Neural progenitor cell (in vitro differentiated cells): Measurements from ENCODE around the gene CTSK. TPM values are rescaled to one million over a fixed set of nuclear protein-coding genes. Genes with fewer than 3 reads are reported as not detected.

Experiments used
- DNase-seq: peaks from one replicate; pipeline ENCODE4 v3.0.0-alpha.2; 2016; ENCODE audit warnings: low spot score
- H2AFZ ChIP-seq: fragments of 200-600 bp; sonication (generic); replicated peaks from 2 replicates; pipeline ENCODE4 v1.6.1; 2016; ENCODE audit warnings: antibody characterized with exemption
- H3F3A ChIP-seq: fragments of 200-600 bp; sonication (generic); 2 replicates; pipeline ENCODE4 v1.6.1; 2016; ENCODE audit warnings: antibody characterized with exemption, low read depth
- H3K27ac ChIP-seq: fragments of 200-600 bp; sonication (generic); 2 replicates; pipeline ENCODE4 v1.5.1; 2016; ENCODE audit warnings: mild to moderate bottlenecking
- H3K27me3 ChIP-seq: fragments of 200-600 bp; sonication (generic); 2 replicates; pipeline ENCODE4 v1.6.1; 2016; ENCODE audit warnings: mild to moderate bottlenecking, moderate library complexity
- H3K36me3 ChIP-seq: fragments of 200-600 bp; sonication (generic); 2 replicates; pipeline ENCODE4 v1.5.1; 2016
- H3K4me1 ChIP-seq: fragments of 200-600 bp; sonication (generic); 2 replicates; pipeline ENCODE4 v1.6.1; 2016; ENCODE audit warnings: mixed run types
- H3K4me2 ChIP-seq: fragments of 200-600 bp; sonication (generic); 2 replicates; pipeline ENCODE4 v1.6.1; 2016
- H3K4me3 ChIP-seq: fragments of 200-600 bp; sonication (generic); 2 replicates; pipeline ENCODE4 v1.5.1; 2016
- H3K79me2 ChIP-seq: fragments of 200-600 bp; sonication (generic); 2 replicates; pipeline ENCODE4 v1.6.1; 2016; ENCODE audit warnings: low read depth
- H3K9ac ChIP-seq: fragments of 200-600 bp; sonication (generic); 2 replicates; pipeline ENCODE4 v1.6.1; 2016
- H3K9me3 ChIP-seq: fragments of 200-600 bp; sonication (generic); 2 replicates; pipeline ENCODE4 v1.5.1; 2016; ENCODE audit warnings: low read depth
- H4K20me1 ChIP-seq: fragments of 200-600 bp; sonication (generic); 2 replicates; pipeline ENCODE4 v1.6.1; 2016; ENCODE audit warnings: low read depth
- H3K27ac Mint-ChIP-seq: 3 replicates; pipeline ENCODE4 v1.8.0; 2021; ENCODE audit warnings: mixed read lengths
- H3K27me3 Mint-ChIP-seq: 2 replicates; pipeline ENCODE4 v1.8.0; 2022; ENCODE audit warnings: low read depth, mild to moderate bottlenecking, inconsistent platforms, moderate library complexity, mixed read lengths; ENCODE audit not compliant: insufficient read depth
- H3K36me3 Mint-ChIP-seq: 3 replicates; pipeline ENCODE4 v1.8.0; 2021; ENCODE audit warnings: mixed read lengths
- H3K4me1 Mint-ChIP-seq: 3 replicates; pipeline ENCODE4 v1.8.0; 2021; ENCODE audit warnings: mixed read lengths
- H3K4me3 Mint-ChIP-seq: 3 replicates; pipeline ENCODE4 v1.8.0; 2021; ENCODE audit warnings: mild to moderate bottlenecking, moderate library complexity, mixed read lengths
- H3K9me3 Mint-ChIP-seq: 3 replicates; pipeline ENCODE4 v1.8.0; 2020; ENCODE audit warnings: mixed read lengths
- CTCF ChIP-seq: fragments of 200-600 bp; sonication (generic); IDR thresholded peaks from 2 replicates; pipeline ENCODE4 v1.5.1; 2017; ENCODE audit warnings: antibody characterized with exemption, mild to moderate bottlenecking
- EZH2 ChIP-seq: fragments of 200-600 bp; sonication (generic); IDR thresholded peaks from 2 replicates; pipeline ENCODE4 v1.6.1; 2017; ENCODE audit warnings: antibody characterized with exemption, mild to moderate bottlenecking, moderate library complexity
- EZH2phosphoT487 ChIP-seq: fragments of 200-600 bp; sonication (generic); IDR thresholded peaks from 2 replicates; pipeline ENCODE4 v1.6.1; 2017; ENCODE audit warnings: antibody characterized with exemption
- total RNA-seq: library from RNA; depleted of rRNA; stranded (reverse); fragments of >200 nt; gene quantifications from 2 replicates; pipeline ENCODE4 v1.2.3, GENCODE V29; 2015; ENCODE audit warnings: low replicate concordance

CTSK gene
- total RNA-seq, 1 donor from 2014 or later: 6.7 TPM

- H3K27ac Mint-ChIP-seq: peak within 1 kb of the TSS; percentile 23
- Histone ChIP-seq H3K79me2 (no peaks in the 10 kb centered on the region), H4K20me1 (no peaks in the 10 kb centered on the region), H3K4me3 (no peak within 1 kb of the TSS), H3K9ac (no peak within 1 kb of the TSS), H3K27ac (no peak within 1 kb of the TSS), H3K4me1 (no peaks in the 10 kb centered on the region), H2AFZ (peak within 1 kb of the TSS; percentile 1), H3K27me3 (no peaks in the 10 kb centered on the region), H3K4me2 (no peak within 1 kb of the TSS), H3F3A (no peaks in the 10 kb centered on the region), H3K9me3 (no peaks in the 10 kb centered on the region), H3K36me3 (no peaks in the 10 kb centered on the region)
- DNase-seq: no peak
- H3K4me3 Mint-ChIP-seq: no peak within 1 kb of the TSS
- TF ChIP-seq EZH2phosphoT487 (no peak), CTCF (no peak), EZH2 (no peak)
- peaks cover under 1% of the 10 kb centered on the region for H3K36me3 Mint-ChIP-seq
- peaks cover 4% of the 10 kb centered on the region for H3K4me1 Mint-ChIP-seq
- peaks cover 3% of the 10 kb centered on the region for H3K9me3 Mint-ChIP-seq
- H3K27me3 Mint-ChIP-seq: no peaks in the 10 kb centered on the region
Observed at GRCh38 chr1:150765296-150765976, 42.6 kb downstream of the CTSK start, which contains the start of gene CTSS. Gene CTSS, minus strand, starts transcription at chr1:150765778. Its CDS starts 1,015 bp downstream, at chr1:150764763.

GRCh38 chr1:150764617-150765101 lies 43.4 kb downstream of the CTSK start:
- peaks cover 3% of the 10 kb centered on the region for H3K36me3 Mint-ChIP-seq
- H4K20me1 ChIP-seq: no peaks in the 10 kb centered on the region
- no peaks in the 10 kb centered on the region for H3K4me1 ChIP-seq
- TF ChIP-seq EZH2phosphoT487 (no peak), EZH2 (no peak), CTCF (no peak)
- no peak overlapping the region for H3K27ac Mint-ChIP-seq
- no peaks in the 10 kb centered on the region for H3K27me3 Mint-ChIP-seq
- no peaks in the 10 kb centered on the region for H3K79me2 ChIP-seq
- peaks cover 4% of the 10 kb centered on the region for H3K4me1 Mint-ChIP-seq
- H3K36me3 ChIP-seq: no peaks in the 10 kb centered on the region
- H3K27ac ChIP-seq: no peak overlapping the region
- no peak overlapping the region for H3K4me2 ChIP-seq
- no peak overlapping the region for H2AFZ ChIP-seq
- no peak overlapping the region for H3K4me3 ChIP-seq
- DNase-seq: no peak
- H3K9ac ChIP-seq: no peak overlapping the region
- peaks cover 7% of the 10 kb centered on the region for H3K9me3 Mint-ChIP-seq
- H3K4me3 Mint-ChIP-seq: no peak overlapping the region
- H3K27me3 ChIP-seq: no peaks in the 10 kb centered on the region
- no peaks in the 10 kb centered on the region for H3F3A ChIP-seq
- H3K9me3 ChIP-seq: no peaks in the 10 kb centered on the region

GRCh38 chr1:150763018-150763417 lies 45.0 kb downstream of the CTSK start:
- Histone ChIP-seq H2AFZ (no peak overlapping the region), H3K36me3 (no peaks in the 10 kb centered on the region)
- no peak for TF ChIP-seq EZH2
- TF ChIP-seq CTCF: no peak
- no peak for TF ChIP-seq EZH2phosphoT487

More at GRCh38 chr1:150763018-150763417, 45.0 kb downstream of the CTSK start:
- H3K36me3 Mint-ChIP-seq: peaks cover 3% of the 10 kb centered on the region
- H3K27ac Mint-ChIP-seq: no peak overlapping the region
- no peak overlapping the region for H3K27ac ChIP-seq
- no peaks in the 10 kb centered on the region for H3K4me1 ChIP-seq
- H3K9me3 ChIP-seq: no peaks in the 10 kb centered on the region
- H3K4me2 ChIP-seq: no peak overlapping the region
- no peaks in the 10 kb centered on the region for H4K20me1 ChIP-seq
- H3K9ac ChIP-seq: no peak overlapping the region
- H3K27me3 ChIP-seq: no peaks in the 10 kb centered on the region
- no peaks in the 10 kb centered on the region for H3F3A ChIP-seq
- H3K27me3 Mint-ChIP-seq: no peaks in the 10 kb centered on the region
- peaks cover 8% of the 10 kb centered on the region for H3K9me3 Mint-ChIP-seq
- no peak overlapping the region for H3K4me3 ChIP-seq
- H3K4me3 Mint-ChIP-seq: no peak overlapping the region
- H3K4me1 Mint-ChIP-seq: peaks cover 4% of the 10 kb centered on the region
- no peak for DNase-seq
- no peaks in the 10 kb centered on the region for H3K79me2 ChIP-seq
